ENCODE data around the gene PWWP2B.

The PWWP2B gene

DNA sequence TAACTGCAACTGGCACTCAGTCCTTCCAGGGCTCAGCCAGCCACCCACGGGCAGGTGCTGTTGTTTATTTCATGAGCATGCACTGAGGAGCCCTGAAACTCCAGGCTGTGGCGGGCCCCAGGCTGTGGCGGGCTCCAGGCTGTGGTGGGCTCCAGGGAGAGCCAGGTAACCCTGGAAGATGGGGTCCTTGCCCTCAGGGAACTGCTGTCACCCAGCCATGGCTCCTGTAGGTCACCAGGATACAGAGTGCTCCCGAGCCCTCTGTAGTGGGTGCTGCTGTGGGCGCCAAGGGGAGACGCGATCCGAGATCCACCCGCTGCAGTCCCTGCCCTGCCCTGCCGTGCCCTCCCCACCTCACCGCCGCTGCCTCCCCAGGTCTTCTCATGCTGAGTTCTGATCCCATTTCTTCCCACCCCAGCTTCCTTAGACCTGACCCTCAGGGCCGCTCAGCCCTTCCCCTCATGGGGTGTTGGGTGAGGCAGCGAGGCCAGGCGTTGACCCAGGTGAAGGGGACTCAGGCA is 35.4 kb upstream of the PWWP2B start:
- Histone ChIP-seq H3K4me2 (ENCODE audit: low read length) (no peak overlapping the region), H3K27me3 (ENCODE audit: control insufficient read depth, low read length) (no peaks in the 10 kb centered on the region), H3K4me1 (ENCODE audit: control insufficient read depth, low read length) (no peaks in the 10 kb centered on the region), H3K9me2 (replicated peaks; ENCODE audit: control insufficient read depth, low read length) (no peaks in the 10 kb centered on the region), H3F3A (ENCODE audit: control insufficient read depth, insufficient read depth) (no peaks in the 10 kb centered on the region), H3K4me3 (ENCODE audit: low read length) (no peak overlapping the region), H3K36me3 (ENCODE audit: control insufficient read depth, low read length) (no peaks in the 10 kb centered on the region), H3K9me3 (ENCODE audit: control insufficient read depth, insufficient read depth, low read length) (peaks cover 5% of the 10 kb centered on the region; the same call in 1 of the 2 replicates), H3K79me2 (ENCODE audit: control insufficient read depth, low read length) (no peaks in the 10 kb centered on the region), H4K20me1 (ENCODE audit: control insufficient read depth, insufficient read depth, low read depth, low read length) (no peaks in the 10 kb centered on the region), H3K27ac (ENCODE audit: low read depth, low read length) (no peak overlapping the region)
- TF ChIP-seq, protein P1, sequence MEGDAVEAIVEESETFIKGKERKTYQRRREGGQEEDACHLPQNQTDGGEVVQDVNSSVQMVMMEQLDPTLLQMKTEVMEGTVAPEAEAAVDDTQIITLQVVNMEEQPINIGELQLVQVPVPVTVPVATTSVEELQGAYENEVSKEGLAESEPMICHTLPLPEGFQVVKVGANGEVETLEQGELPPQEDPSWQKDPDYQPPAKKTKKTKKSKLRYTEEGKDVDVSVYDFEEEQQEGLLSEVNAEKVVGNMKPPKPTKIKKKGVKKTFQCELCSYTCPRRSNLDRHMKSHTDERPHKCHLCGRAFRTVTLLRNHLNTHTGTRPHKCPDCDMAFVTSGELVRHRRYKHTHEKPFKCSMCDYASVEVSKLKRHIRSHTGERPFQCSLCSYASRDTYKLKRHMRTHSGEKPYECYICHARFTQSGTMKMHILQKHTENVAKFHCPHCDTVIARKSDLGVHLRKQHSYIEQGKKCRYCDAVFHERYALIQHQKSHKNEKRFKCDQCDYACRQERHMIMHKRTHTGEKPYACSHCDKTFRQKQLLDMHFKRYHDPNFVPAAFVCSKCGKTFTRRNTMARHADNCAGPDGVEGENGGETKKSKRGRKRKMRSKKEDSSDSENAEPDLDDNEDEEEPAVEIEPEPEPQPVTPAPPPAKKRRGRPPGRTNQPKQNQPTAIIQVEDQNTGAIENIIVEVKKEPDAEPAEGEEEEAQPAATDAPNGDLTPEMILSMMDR (IDR thresholded peaks at IDR 0.05; ENCODE audit: low read depth, low read length, poor library complexity, severe bottlenecking): no peak
- TF ChIP-seq EZH2phosphoT487 (IDR thresholded peaks at IDR 0.05; ENCODE audit: borderline replicate concordance, low read length): no peak

GRCh38 chr10:132362151-132362611 is 34.8 kb upstream of the PWWP2B start:
- H3K4me1 ChIP-seq (ENCODE audit: control insufficient read depth, low read length): no peaks in the 10 kb centered on the region
- H4K20me1 ChIP-seq (ENCODE audit: control insufficient read depth, insufficient read depth, low read depth, low read length): no peaks in the 10 kb centered on the region
- TF ChIP-seq EZH2phosphoT487 (IDR thresholded peaks at IDR 0.05; ENCODE audit: borderline replicate concordance, low read length): no peak
- TF ChIP-seq, protein P1 (IDR thresholded peaks at IDR 0.05; ENCODE audit: low read depth, low read length, poor library complexity, severe bottlenecking): no peak
- no peak overlapping the region for H3K4me2 ChIP-seq (ENCODE audit: low read length)
- no peaks in the 10 kb centered on the region for H3K27me3 ChIP-seq (ENCODE audit: control insufficient read depth, low read length)
- peaks cover 5% of the 10 kb centered on the region; the same call in 1 of the 2 replicates for H3K9me3 ChIP-seq (ENCODE audit: control insufficient read depth, insufficient read depth, low read length)
- H3K79me2 ChIP-seq (ENCODE audit: control insufficient read depth, low read length): no peaks in the 10 kb centered on the region
- H3K4me3 ChIP-seq (ENCODE audit: low read length): no peak overlapping the region
- no peaks in the 10 kb centered on the region for H3K9me2 ChIP-seq (replicated peaks; ENCODE audit: control insufficient read depth, low read length)
- no peaks in the 10 kb centered on the region for H3K36me3 ChIP-seq (ENCODE audit: control insufficient read depth, low read length)
- no peaks in the 10 kb centered on the region for H3F3A ChIP-seq (ENCODE audit: control insufficient read depth, insufficient read depth)
- H3K27ac ChIP-seq (ENCODE audit: low read depth, low read length): no peak overlapping the region

GRCh38 chr10:132363376-132363775 is 33.6 kb upstream of the PWWP2B start:
- H3K79me2 ChIP-seq (ENCODE audit: control insufficient read depth, low read length): no peaks in the 10 kb centered on the region
- no peak overlapping the region for H3K4me2 ChIP-seq (ENCODE audit: low read length)
- no peak overlapping the region for H3K4me3 ChIP-seq (ENCODE audit: low read length)
- H3K9me2 ChIP-seq (replicated peaks; ENCODE audit: control insufficient read depth, low read length): no peaks in the 10 kb centered on the region
- H4K20me1 ChIP-seq (ENCODE audit: control insufficient read depth, insufficient read depth, low read depth, low read length): no peaks in the 10 kb centered on the region
- peaks cover 5% of the 10 kb centered on the region; the same call in 1 of the 2 replicates for H3K9me3 ChIP-seq (ENCODE audit: control insufficient read depth, insufficient read depth, low read length)
- no peaks in the 10 kb centered on the region for H3K36me3 ChIP-seq (ENCODE audit: control insufficient read depth, low read length)
- H3K27ac ChIP-seq (ENCODE audit: low read depth, low read length): no peak overlapping the region
- TF ChIP-seq, protein P1 (IDR thresholded peaks at IDR 0.05; ENCODE audit: low read depth, low read length, poor library complexity, severe bottlenecking): no peak
- TF ChIP-seq EZH2phosphoT487 (IDR thresholded peaks at IDR 0.05; ENCODE audit: borderline replicate concordance, low read length): no peak
- H3K4me1 ChIP-seq (ENCODE audit: control insufficient read depth, low read length): no peaks in the 10 kb centered on the region
- H3F3A ChIP-seq (ENCODE audit: control insufficient read depth, insufficient read depth): no peaks in the 10 kb centered on the region
- H3K27me3 ChIP-seq (ENCODE audit: control insufficient read depth, low read length): no peaks in the 10 kb centered on the region
